Measurements from ENCODE around the gene BMPER. TPM values are rescaled to one million over a fixed set of nuclear protein-coding genes. Genes with fewer than 3 reads are reported as not detected.

Gene BMPER
- total RNA-seq, 1 experiment from 2014 or later: 6.7 TPM

DNA sequence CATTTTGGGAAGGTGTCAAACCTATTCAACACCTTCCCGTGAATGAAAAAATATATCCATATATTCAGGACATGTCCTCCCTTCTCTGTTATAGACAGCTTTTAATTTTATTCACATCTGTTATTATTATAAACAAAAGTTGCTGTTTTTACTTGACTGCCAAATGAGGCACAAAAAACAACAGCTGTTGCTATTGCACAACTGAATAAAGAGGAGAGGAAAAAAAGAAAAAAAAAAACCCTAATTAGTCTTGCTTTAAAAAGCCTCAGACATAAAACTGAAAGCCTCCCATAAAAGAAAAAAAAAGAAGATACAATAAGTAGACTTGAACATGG lies 153.4 kb downstream of the BMPER start:
- ChIA-PET CTCF (interaction anchor here (0.6 to 2.1 kb wide), 3 partner anchors 19 to 76 kb away, joined by 3 to 10 read pairs (median 9); no protein-coding TSS in a partner anchor), POLR2A (ENCODE audit: low non-redundant PET) (interaction anchor here (0.6 kb wide), 1 partner anchor 1118 kb away, joined by 3 read pairs; no protein-coding TSS in a partner anchor)
- BruUV-seq (replicated peaks): no TSS peak
- Histone ChIP-seq H3K27ac (ENCODE audit: low read depth, low read length, poor library complexity, severe bottlenecking) (peak overlapping the region; percentile 88), H3K9me3 (ENCODE audit: low read depth, low read length, poor library complexity, severe bottlenecking) (no peaks in the 10 kb centered on the region), H3K36me3 (ENCODE audit: insufficient read depth, low read length, poor library complexity, severe bottlenecking) (no peaks in the 10 kb centered on the region), H3K4me3 (ENCODE audit: low read depth, low read length, poor library complexity, severe bottlenecking) (no peak overlapping the region), H3K27me3 (replicated peaks; ENCODE audit: insufficient read depth, low read depth, low read length, poor library complexity) (no peaks in the 10 kb centered on the region), H3K4me1 (ENCODE audit: insufficient read depth, low read length, poor library complexity, severe bottlenecking) (peaks cover 70% of the 10 kb centered on the region)
- intact Hi-C loops (cut with micrococcal nuclease; ENCODE audit: unreplicated experiment): loop anchor here (5.0 kb wide), 1 partner anchor 69 kb away; no protein-coding TSS in a partner anchor
- DNase-seq (ENCODE audit: low spot score): no peak
- TF ChIP-seq EZH2 (IDR thresholded peaks at IDR 0.05; ENCODE audit: borderline replicate concordance, low read depth, low read length, poor library complexity, severe bottlenecking): no peak
- TF ChIP-seq, protein P1, sequence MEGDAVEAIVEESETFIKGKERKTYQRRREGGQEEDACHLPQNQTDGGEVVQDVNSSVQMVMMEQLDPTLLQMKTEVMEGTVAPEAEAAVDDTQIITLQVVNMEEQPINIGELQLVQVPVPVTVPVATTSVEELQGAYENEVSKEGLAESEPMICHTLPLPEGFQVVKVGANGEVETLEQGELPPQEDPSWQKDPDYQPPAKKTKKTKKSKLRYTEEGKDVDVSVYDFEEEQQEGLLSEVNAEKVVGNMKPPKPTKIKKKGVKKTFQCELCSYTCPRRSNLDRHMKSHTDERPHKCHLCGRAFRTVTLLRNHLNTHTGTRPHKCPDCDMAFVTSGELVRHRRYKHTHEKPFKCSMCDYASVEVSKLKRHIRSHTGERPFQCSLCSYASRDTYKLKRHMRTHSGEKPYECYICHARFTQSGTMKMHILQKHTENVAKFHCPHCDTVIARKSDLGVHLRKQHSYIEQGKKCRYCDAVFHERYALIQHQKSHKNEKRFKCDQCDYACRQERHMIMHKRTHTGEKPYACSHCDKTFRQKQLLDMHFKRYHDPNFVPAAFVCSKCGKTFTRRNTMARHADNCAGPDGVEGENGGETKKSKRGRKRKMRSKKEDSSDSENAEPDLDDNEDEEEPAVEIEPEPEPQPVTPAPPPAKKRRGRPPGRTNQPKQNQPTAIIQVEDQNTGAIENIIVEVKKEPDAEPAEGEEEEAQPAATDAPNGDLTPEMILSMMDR (conservative IDR thresholded peaks at IDR 0.05; ENCODE audit: low read depth, low read length): no peak

DNA sequence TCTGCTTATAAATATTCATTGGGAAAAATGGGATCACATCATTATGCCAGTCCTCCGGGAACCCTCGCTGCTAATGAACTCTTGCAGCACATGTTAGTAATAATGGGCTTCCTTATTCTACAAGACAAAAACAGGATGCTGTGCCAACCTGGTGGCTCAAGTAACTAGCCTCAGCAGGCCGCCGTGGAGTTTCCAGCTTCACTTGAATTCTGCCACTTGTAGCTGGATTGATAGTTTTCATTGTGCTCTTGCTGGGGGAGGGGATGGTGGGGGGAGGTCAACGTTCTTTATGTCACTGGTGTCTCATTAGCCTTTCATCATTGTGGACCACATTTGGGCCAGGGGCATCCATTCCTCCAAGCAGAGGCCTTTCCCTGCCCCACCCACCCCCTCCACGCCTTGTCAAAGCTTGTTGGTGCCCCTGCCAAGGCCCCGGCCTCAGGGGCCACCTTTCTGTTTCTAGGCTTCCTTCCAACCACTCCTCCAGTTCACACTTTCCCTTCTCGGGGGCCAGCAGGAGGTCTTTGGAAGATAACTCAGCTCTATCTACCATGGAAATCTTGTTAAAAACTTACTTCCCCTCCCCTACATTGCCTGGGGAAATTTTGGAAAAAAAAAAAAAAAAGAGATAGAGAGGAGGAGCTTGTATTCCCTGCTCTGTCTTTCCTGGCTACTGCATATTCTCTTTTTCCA lies 153.9 kb downstream of the BMPER start:
- Histone ChIP-seq H3K9me3 (ENCODE audit: low read depth, low read length, poor library complexity, severe bottlenecking) (no peaks in the 10 kb centered on the region), H3K36me3 (ENCODE audit: insufficient read depth, low read length, poor library complexity, severe bottlenecking) (no peaks in the 10 kb centered on the region), H3K4me3 (ENCODE audit: low read depth, low read length, poor library complexity, severe bottlenecking) (no peak overlapping the region), H3K4me1 (ENCODE audit: insufficient read depth, low read length, poor library complexity, severe bottlenecking) (peaks cover 70% of the 10 kb centered on the region), H3K27ac (ENCODE audit: low read depth, low read length, poor library complexity, severe bottlenecking) (peak overlapping the region; percentile 88), H3K27me3 (replicated peaks; ENCODE audit: insufficient read depth, low read depth, low read length, poor library complexity) (no peaks in the 10 kb centered on the region)
- POLR2A ChIA-PET (ENCODE audit: low non-redundant PET): interaction anchor here (1.0 kb wide), 2 partner anchors 11 to 14 kb away, joined by 4 to 6 read pairs; no protein-coding TSS in a partner anchor
- TF ChIP-seq, protein P1 (conservative IDR thresholded peaks at IDR 0.05; ENCODE audit: low read depth, low read length): no peak
- no peak for TF ChIP-seq EZH2 (IDR thresholded peaks at IDR 0.05; ENCODE audit: borderline replicate concordance, low read depth, low read length, poor library complexity, severe bottlenecking)
- DNase-seq (ENCODE audit: low spot score): peak; percentile 98
- no TSS peak for BruUV-seq (replicated peaks)
- CTCF ChIA-PET: interaction anchor here (0.6 to 2.1 kb wide), 5 partner anchors 19 to 77 kb away, joined by 3 to 10 read pairs (median 6); no protein-coding TSS in a partner anchor
- intact Hi-C loops (cut with micrococcal nuclease; ENCODE audit: unreplicated experiment): loop anchor here (5.0 kb wide), 1 partner anchor 68 kb away; no protein-coding TSS in a partner anchor

DNA sequence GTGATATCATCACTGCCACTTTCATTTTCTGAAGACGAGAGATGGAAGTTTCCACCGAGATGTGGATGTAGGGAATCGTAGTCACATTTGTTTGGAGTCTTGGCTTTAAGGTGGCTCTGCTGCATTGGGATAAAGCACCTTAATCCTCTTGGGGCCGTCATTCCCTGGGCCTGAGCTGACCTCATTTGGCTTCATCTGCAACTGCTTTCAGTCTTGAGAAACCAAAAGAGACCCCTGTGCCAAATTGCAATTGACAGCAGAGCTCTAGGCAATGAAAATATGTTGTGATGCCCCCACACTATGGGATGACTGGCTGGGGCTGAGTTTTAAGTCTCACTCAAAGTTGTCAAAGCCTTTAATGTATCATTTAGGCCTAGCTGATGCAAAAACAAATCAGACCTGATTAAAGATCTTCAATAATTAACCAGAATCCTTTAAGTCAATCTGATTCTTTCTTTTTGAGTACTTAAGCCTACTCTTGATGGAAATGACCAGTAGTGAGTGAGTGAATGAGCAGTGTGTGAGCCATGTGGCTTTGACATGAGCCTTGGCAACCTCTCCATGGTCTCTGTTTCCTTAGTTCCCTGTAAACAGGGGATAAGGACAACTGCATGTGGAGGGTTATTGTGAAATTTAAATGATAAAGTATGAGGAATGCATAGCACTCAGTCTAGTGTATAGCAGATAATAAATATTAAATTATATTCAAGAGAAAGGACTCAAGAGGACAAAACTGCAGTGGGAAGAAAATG lies 155.0 kb downstream of the BMPER start:
- peak overlapping the region; percentile 88 for H3K27ac ChIP-seq (ENCODE audit: low read depth, low read length, poor library complexity, severe bottlenecking)
- H3K27me3 ChIP-seq (replicated peaks; ENCODE audit: insufficient read depth, low read depth, low read length, poor library complexity): no peaks in the 10 kb centered on the region
- H3K4me1 ChIP-seq (ENCODE audit: insufficient read depth, low read length, poor library complexity, severe bottlenecking): peaks cover 81% of the 10 kb centered on the region
- no peaks in the 10 kb centered on the region for H3K36me3 ChIP-seq (ENCODE audit: insufficient read depth, low read length, poor library complexity, severe bottlenecking)
- H3K4me3 ChIP-seq (ENCODE audit: low read depth, low read length, poor library complexity, severe bottlenecking): no peak overlapping the region
- POLR2A ChIA-PET (ENCODE audit: low non-redundant PET): interaction anchor here (1.0 kb wide), 1 partner anchor 10 kb away, joined by 4 read pairs; no protein-coding TSS in a partner anchor
- DNase-seq (ENCODE audit: low spot score): no peak
- CTCF ChIA-PET: interaction anchor here (1.0 to 2.1 kb wide), 3 partner anchors 21 to 78 kb away, joined by 5 to 9 read pairs (median 6); no protein-coding TSS in a partner anchor
- intact Hi-C loops (cut with micrococcal nuclease; ENCODE audit: unreplicated experiment): no loop called here
- BruUV-seq (replicated peaks): TSS peak; percentile 62
- no peaks in the 10 kb centered on the region for H3K9me3 ChIP-seq (ENCODE audit: low read depth, low read length, poor library complexity, severe bottlenecking)
- TF ChIP-seq, protein P1 (conservative IDR thresholded peaks at IDR 0.05; ENCODE audit: low read depth, low read length): no peak
- no peak for TF ChIP-seq EZH2 (IDR thresholded peaks at IDR 0.05; ENCODE audit: borderline replicate concordance, low read depth, low read length, poor library complexity, severe bottlenecking)
